DND-41 (cell line): ENCODE measurements around the gene FAM76B.

ENCODE experiments used
- ATAC-seq: fragments of 200-7000 bp; cut with Tn5 transposase; 3 replicates; pipeline ENCODE4 v1.9.1; 2021; ENCODE audit warnings: low read depth; ENCODE audit not compliant: insufficient read depth
- DNase-seq: peaks from one replicate; pipeline ENCODE4 v3.0.0-alpha.2; 2020
- H2AFZ ChIP-seq: 2 replicates; pipeline ENCODE4 v1.6.0; 2012; ENCODE audit warnings: low read depth, low read length
- H3K27ac ChIP-seq: 2 replicates; pipeline ENCODE4 v1.5.1; 2012; ENCODE audit warnings: low read length, inconsistent platforms
- H3K27me3 ChIP-seq: fragments of 200-600 bp; sonication (generic); 2 replicates; pipeline ENCODE4 v1.6.0; 2012; ENCODE audit warnings: low read length, mild to moderate bottlenecking, inconsistent platforms; ENCODE audit not compliant: insufficient read depth, poor library complexity
- H3K36me3 ChIP-seq: 2 replicates; pipeline ENCODE4 v1.5.1; 2012; ENCODE audit warnings: low read length, inconsistent platforms; ENCODE audit not compliant: insufficient read depth
- H3K4me1 ChIP-seq: 2 replicates; pipeline ENCODE4 v1.5.1; 2012; ENCODE audit warnings: mild to moderate bottlenecking, low read length; ENCODE audit not compliant: insufficient read depth
- H3K4me2 ChIP-seq: 2 replicates; pipeline ENCODE4 v1.6.0; 2012; ENCODE audit warnings: mild to moderate bottlenecking, moderate library complexity, low read length, inconsistent platforms; ENCODE audit not compliant: insufficient read depth
- H3K4me3 ChIP-seq, 2 experiments: fragments of 200-600 bp in 1 of 2; shearing (Covaris generic) in 1 of 2; 2 replicates each; pipeline ENCODE4 v1.5.1; 2012 to 2016; ENCODE audit warnings: inconsistent platforms in 2 of 2, low read length in 2 of 2, mild to moderate bottlenecking in 2 of 2, low read depth in 1 of 2, moderate library complexity in 1 of 2
- H3K79me2 ChIP-seq: 2 replicates; pipeline ENCODE4 v1.6.0; 2012; ENCODE audit warnings: low read length, inconsistent platforms; ENCODE audit not compliant: insufficient read depth
- H3K9ac ChIP-seq: 2 replicates; pipeline ENCODE4 v1.6.0; 2012; ENCODE audit warnings: low read depth, mild to moderate bottlenecking, inconsistent platforms, low read length, moderate library complexity
- H3K9me3 ChIP-seq: 2 replicates; pipeline ENCODE4 v1.5.1; 2012; ENCODE audit warnings: low read length, moderate library complexity, mild to moderate bottlenecking, inconsistent platforms; ENCODE audit not compliant: insufficient read depth, severe bottlenecking
- H4K20me1 ChIP-seq: 2 replicates; pipeline ENCODE4 v1.6.0; 2012; ENCODE audit warnings: low read length; ENCODE audit not compliant: insufficient read depth
- CTCF ChIP-seq: IDR thresholded peaks from 2 replicates; pipeline ENCODE4 v1.5.1; 2012; ENCODE audit warnings: borderline replicate concordance, low read length, moderate library complexity, mild to moderate bottlenecking; ENCODE audit not compliant: poor library complexity, severe bottlenecking; ENCODE audit errors: extremely low read depth
- EZH2 ChIP-seq: IDR thresholded peaks from 3 replicates; pipeline ENCODE4 v1.6.1; 2012; ENCODE audit warnings: borderline replicate concordance, low read depth, mild to moderate bottlenecking, moderate library complexity, low read length, inconsistent platforms; ENCODE audit not compliant: severe bottlenecking

The FAM76B gene

GRCh38 chr11:95805869-95806268 is 16.3 kb upstream of the FAM76B start:
- no peak for ATAC-seq

GRCh38 chr11:95803973-95804372 is 14.4 kb upstream of the FAM76B start:
- H3K9me3 ChIP-seq = no peaks in the 10 kb centered on the region
- no peaks in the 10 kb centered on the region for H4K20me1 ChIP-seq
- ATAC-seq = no peak
- TF ChIP-seq CTCF (no peak), EZH2 (no peak)
- H3K9ac ChIP-seq = no peak overlapping the region
- H3K79me2 ChIP-seq = peaks cover 18% of the 10 kb centered on the region
- no peak overlapping the region for H3K27ac ChIP-seq
- H3K4me1 ChIP-seq = no peaks in the 10 kb centered on the region
- no peak overlapping the region for H3K4me2 ChIP-seq
- DNase-seq = no peak
- H3K4me3 ChIP-seq = no peak overlapping the region
- H3K36me3 ChIP-seq = peaks cover 70% of the 10 kb centered on the region
- H3K27me3 ChIP-seq = no peaks in the 10 kb centered on the region
- H2AFZ ChIP-seq = no peak overlapping the region

More at GRCh38 chr11:95805869-95806268, 16.3 kb upstream of the FAM76B start:
- Histone ChIP-seq H3K27ac (no peak overlapping the region), H3K9ac (no peak overlapping the region), H3K79me2 (peaks cover 4% of the 10 kb centered on the region; the same call in 1 of the 2 replicates), H3K9me3 (no peaks in the 10 kb centered on the region), H3K27me3 (no peaks in the 10 kb centered on the region), H3K4me1 (no peaks in the 10 kb centered on the region), H3K4me2 (no peak overlapping the region), H2AFZ (no peak overlapping the region), H3K36me3 (peaks cover 52% of the 10 kb centered on the region), H3K4me3 (no peak overlapping the region), H4K20me1 (no peaks in the 10 kb centered on the region)
- TF ChIP-seq CTCF (no peak), EZH2 (no peak)
- no peak for DNase-seq

DNA sequence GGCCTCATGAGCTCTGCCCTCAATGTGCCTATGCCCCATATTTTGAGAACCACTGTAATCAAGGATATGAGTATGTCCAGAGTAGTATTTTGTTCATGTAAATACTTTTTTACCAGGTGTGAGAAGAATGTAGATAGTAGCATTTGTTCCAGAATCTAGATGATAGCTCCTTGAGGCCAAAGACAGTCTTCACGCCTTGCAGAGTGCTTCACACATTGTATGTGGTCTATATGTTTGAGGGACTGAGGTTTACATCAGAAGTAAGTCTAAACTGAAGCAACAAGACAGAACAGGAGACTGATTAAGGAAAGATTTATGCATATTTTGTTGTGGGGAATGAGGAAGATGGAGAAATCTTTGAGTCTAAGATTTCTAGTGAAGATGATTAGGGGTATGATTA is 13.2 kb upstream of the FAM76B start:
- peaks cover 74% of the 10 kb centered on the region for H3K36me3 ChIP-seq
- H3K27me3 ChIP-seq = no peaks in the 10 kb centered on the region
- TF ChIP-seq CTCF (no peak), EZH2 (no peak)
- no peak overlapping the region for H2AFZ ChIP-seq
- H4K20me1 ChIP-seq = peaks cover under 1% of the 10 kb centered on the region; the same call in 1 of the 2 replicates
- DNase-seq (no peak), ATAC-seq (no peak)
- H3K27ac ChIP-seq = no peak overlapping the region
- peaks cover 28% of the 10 kb centered on the region for H3K79me2 ChIP-seq
- H3K4me2 ChIP-seq = no peak overlapping the region
- no peaks in the 10 kb centered on the region for H3K4me1 ChIP-seq
- H3K9ac ChIP-seq = no peak overlapping the region
- H3K9me3 ChIP-seq = no peaks in the 10 kb centered on the region
- no peak overlapping the region for H3K4me3 ChIP-seq

DNA sequence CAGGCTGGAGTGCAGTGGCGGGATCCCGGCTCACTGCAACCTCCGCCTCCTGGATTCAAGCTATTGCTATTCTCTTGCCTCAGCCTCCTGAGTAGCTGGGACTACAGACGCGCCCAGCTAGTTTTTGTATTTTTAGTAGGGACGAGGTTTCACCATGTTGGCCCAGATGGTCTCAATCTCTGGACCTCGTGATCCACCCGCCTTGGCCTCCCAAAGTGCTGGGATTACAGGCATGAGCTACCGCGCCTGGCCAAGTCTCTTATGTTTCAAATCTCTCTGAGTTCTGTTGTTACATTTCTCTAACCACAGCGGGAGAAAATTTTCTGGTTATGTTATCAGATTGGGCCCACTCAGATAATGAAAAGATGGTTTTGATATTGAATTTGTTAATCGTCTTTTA is 10.9 kb upstream of the FAM76B start:
- Histone ChIP-seq H3K4me1 (no peaks in the 10 kb centered on the region), H2AFZ (no peak overlapping the region), H3K4me3 (no peak overlapping the region), H3K27ac (no peak overlapping the region), H3K27me3 (no peaks in the 10 kb centered on the region), H3K4me2 (no peak overlapping the region), H3K9ac (no peak overlapping the region), H3K9me3 (no peaks in the 10 kb centered on the region), H3K79me2 (peaks cover 52% of the 10 kb centered on the region), H4K20me1 (peaks cover 22% of the 10 kb centered on the region), H3K36me3 (peaks cover 68% of the 10 kb centered on the region)
- no peak for DNase-seq
- ATAC-seq = no peak
- TF ChIP-seq EZH2 (no peak), CTCF (no peak)
